22Rv1 (cell line): ENCODE measurements around the gene CCL27.

ENCODE experiments used
- H3K27ac ChIP-seq: fragments of 450-650 bp; 2 replicates; pipeline ENCODE4 v1.5.1; 2017
- CTCF ChIP-seq: fragments of 450-650 bp; IDR thresholded peaks from 2 replicates; pipeline ENCODE4 v1.5.1; 2017; ENCODE audit warnings: mild to moderate bottlenecking
- ZFX ChIP-seq: fragments of 450-650 bp; IDR thresholded peaks from 2 replicates; pipeline ENCODE4 v1.6.1; 2017; ENCODE audit warnings: antibody characterized with exemption, borderline replicate concordance

The CCL27 gene

GRCh38 chr9:34637356-34638137, 24.9 kb downstream of the CCL27 start, which contains the start of gene SIGMAR1:
Gene SIGMAR1 (minus strand): TSS chr9:34637787. CDS start chr9:34637697, 90 bp downstream.
- peak within 1 kb of the TSS; percentile 91 for H3K27ac ChIP-seq
- TF ChIP-seq CTCF = no peak
- TF ChIP-seq ZFX = peak; percentile 44; the same call in 1 of the 2 replicates

DNA sequence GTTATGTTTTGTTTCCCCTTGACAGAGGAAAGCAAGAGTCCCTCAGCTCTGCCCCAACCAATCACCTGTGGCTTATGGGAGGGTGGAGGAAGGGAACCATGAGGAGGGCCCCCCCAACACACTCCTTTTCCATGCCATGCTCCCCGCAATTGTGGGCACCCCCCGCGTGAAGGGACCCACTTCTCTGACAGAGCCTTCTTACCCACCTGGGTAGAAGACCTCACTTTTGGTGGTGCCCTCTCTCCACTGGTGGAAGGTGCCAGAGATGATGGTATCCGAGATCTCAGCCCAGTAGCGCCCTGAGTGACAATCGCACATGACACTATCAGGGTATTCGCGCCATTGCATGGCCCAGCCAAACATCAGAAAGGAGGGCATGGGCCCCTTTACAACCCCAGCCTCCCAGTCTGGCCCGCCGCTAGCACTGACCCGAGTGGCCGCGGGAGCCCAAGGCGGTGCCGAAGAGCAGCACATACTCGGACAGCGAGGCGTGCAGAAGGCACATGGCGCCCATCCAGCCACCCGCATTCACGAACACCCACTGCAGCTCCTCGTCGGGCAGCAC, 25.6 kb downstream of the CCL27 start:
- peak overlapping the region; percentile 91 for H3K27ac ChIP-seq
- no peak for TF ChIP-seq CTCF
- no peak for TF ChIP-seq ZFX

- TF ChIP-seq ZFX (no peak), CTCF (no peak)
- H3K27ac ChIP-seq = peak overlapping the region; percentile 91
Observed at GRCh38 chr9:34635556-34635955, 26.9 kb downstream of the CCL27 start.

DNA sequence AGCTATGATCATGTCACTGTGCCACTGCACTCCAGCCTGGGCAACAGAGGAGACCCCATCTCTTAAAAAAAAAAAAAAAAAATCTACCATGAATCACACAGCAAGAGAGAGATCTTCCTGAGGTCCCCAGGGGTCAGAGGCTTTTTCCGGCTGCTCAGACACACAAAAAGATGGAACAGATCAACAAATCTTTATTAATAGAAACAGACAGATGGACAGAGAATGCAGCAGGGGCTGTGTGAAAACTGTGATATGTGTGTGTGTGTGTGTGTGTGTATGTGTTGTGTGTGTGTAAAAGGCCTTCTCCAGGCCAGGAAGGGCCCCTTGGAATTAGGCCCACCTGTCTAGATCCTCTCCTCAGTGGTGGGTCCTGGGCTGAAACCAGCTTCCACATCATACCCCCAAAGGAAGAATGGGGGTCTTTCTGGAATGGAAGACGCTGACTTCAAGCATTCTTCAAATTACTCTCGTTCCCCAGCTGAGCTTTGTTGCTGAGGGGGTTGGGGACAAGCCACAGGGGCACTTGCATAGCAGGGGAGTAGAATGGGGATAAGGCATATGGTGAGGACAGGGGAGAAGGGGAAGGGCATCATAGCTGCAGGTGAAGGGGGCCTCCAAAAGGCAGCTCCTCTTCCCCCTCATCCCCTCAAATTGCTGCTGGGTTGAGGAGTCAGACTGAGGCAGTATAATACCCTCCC, 27.8 kb downstream of the CCL27 start:
- H3K27ac ChIP-seq = peak overlapping the region; percentile 91
- TF ChIP-seq ZFX (no peak), CTCF (no peak)

DNA sequence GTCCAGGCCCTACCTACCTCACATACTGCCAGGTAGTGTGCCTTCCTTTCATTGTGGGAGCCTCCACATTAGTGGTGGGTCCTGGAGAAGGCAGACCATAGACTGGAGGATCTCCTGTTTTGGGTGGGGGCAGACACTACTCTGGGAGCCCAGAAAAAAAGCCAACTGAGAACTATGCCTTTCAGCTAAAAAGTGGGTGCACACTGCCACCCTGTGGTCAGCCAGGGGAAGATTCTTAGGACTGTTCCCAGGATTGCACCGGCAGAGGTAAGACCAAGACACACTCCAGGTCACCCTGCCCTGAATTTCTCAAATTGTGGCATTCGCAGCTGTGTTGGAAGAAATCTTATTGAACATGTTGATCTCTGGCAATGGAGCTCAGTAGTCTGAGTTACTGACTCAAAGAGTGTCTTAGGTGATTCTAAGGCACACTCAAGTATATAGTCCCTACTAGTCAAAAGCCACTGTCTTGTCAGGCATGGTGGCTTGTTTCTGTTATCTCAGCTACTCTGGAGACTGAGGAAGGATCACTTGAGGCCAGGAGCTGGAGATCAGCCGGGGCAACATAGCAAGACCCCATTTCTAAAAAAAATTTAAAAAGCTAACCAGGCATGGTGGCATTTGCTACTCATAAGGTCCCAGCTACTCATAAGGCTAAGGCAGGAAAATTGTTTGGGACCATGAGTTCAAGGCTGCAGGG, 28.5 kb downstream of the CCL27 start:
- peak overlapping the region; percentile 91 for H3K27ac ChIP-seq
- TF ChIP-seq CTCF (peak; percentile 97), ZFX (no peak)

GRCh38 chr9:34633166-34633565, 29.3 kb downstream of the CCL27 start:
- TF ChIP-seq ZFX (no peak), CTCF (no peak)
- no peak overlapping the region; the same call in 1 of the 2 replicates for H3K27ac ChIP-seq
